Mesenchymal stem cell (in vitro differentiated cells and primary cell): ENCODE data around the gene WARS2.

Source experiments
- DNase-seq: peaks from one replicate; pipeline ENCODE4 v3.0.0-alpha.2; 2013
- H2AFZ ChIP-seq: one replicate; pipeline ENCODE4 v1.6.1; 2013; ENCODE audit warnings: low read depth, mild to moderate bottlenecking, control low read depth, inconsistent platforms, low read length, moderate library complexity
- H2AK5ac ChIP-seq: 2 replicates; pipeline ENCODE4 v1.6.1; 2013; ENCODE audit warnings: low read length, moderate library complexity, mild to moderate bottlenecking, inconsistent platforms; ENCODE audit not compliant: severe bottlenecking
- H2BK120ac ChIP-seq: one replicate; pipeline ENCODE4 v1.6.1; 2013; ENCODE audit warnings: low read depth, mild to moderate bottlenecking, inconsistent platforms, low read length, moderate library complexity
- H2BK12ac ChIP-seq, 2 experiments: one replicate each; pipeline ENCODE4 v1.6.1; 2013; ENCODE audit warnings: inconsistent platforms in 2 of 2, low read length in 2 of 2, mild to moderate bottlenecking in 2 of 2, moderate library complexity in 2 of 2, control low read depth in 1 of 2
- H2BK15ac ChIP-seq: one replicate; pipeline ENCODE4 v1.6.1; 2013; ENCODE audit warnings: mild to moderate bottlenecking, low read depth, inconsistent platforms; ENCODE audit not compliant: poor library complexity, severe bottlenecking
- H2BK5ac ChIP-seq: 2 replicates; pipeline ENCODE4 v1.6.1; 2013; ENCODE audit warnings: low read depth, mild to moderate bottlenecking, low read length, control low read depth, inconsistent platforms; ENCODE audit not compliant: poor library complexity, severe bottlenecking
- H3K14ac ChIP-seq, 2 experiments: one replicate each; pipeline ENCODE4 v1.6.1; 2013; ENCODE audit warnings: inconsistent platforms in 2 of 2, low read length in 2 of 2, control low read depth in 1 of 2, mild to moderate bottlenecking in 1 of 2, moderate library complexity in 1 of 2
- H3K18ac ChIP-seq, 2 experiments: one replicate each; pipeline ENCODE4 v1.6.1; 2013; ENCODE audit warnings: inconsistent platforms in 2 of 2, low read length in 2 of 2, control low read depth in 1 of 2, low read depth in 1 of 2, mild to moderate bottlenecking in 1 of 2
- H3K23ac ChIP-seq, 2 experiments: one replicate each; pipeline ENCODE4 v1.6.1; 2013; ENCODE audit warnings: inconsistent platforms in 2 of 2, low read length in 2 of 2, mild to moderate bottlenecking in 2 of 2, moderate library complexity in 2 of 2, control low read depth in 1 of 2
- H3K27ac ChIP-seq: 2 replicates; pipeline ENCODE4 v1.5.1; 2013; ENCODE audit warnings: mild to moderate bottlenecking, moderate library complexity, low read length, control low read depth, inconsistent platforms; ENCODE audit not compliant: poor library complexity, severe bottlenecking
- H3K27me3 ChIP-seq, 2 experiments: 2 replicates each; pipeline versions ENCODE4 v1.6.1 to v1.7.0; 2013; ENCODE audit warnings: low read length in 2 of 2, mild to moderate bottlenecking in 2 of 2, moderate library complexity in 2 of 2, control low read depth in 1 of 2, inconsistent platforms in 1 of 2; ENCODE audit not compliant: control insufficient read depth in 1 of 2, insufficient read depth in 1 of 2
- H3K36me3 ChIP-seq, 2 experiments: 2 replicates each; pipeline versions ENCODE4 v1.6.1 to v1.7.0; 2013; ENCODE audit warnings: low read length in 2 of 2, control low read depth in 1 of 2, inconsistent platforms in 1 of 2, low read depth in 1 of 2, mild to moderate bottlenecking in 1 of 2; ENCODE audit not compliant: insufficient read depth in 2 of 2, control insufficient read depth in 1 of 2
- H3K4ac ChIP-seq, 2 experiments: one replicate each; pipeline ENCODE4 v1.6.1; 2013; ENCODE audit warnings: inconsistent platforms in 2 of 2, low read length in 2 of 2, mild to moderate bottlenecking in 2 of 2, moderate library complexity in 2 of 2, control low read depth in 1 of 2, low read depth in 1 of 2
- H3K4me1 ChIP-seq: 2 replicates; pipeline ENCODE4 v1.6.1; 2013; ENCODE audit warnings: low read depth, low read length, control low read depth; ENCODE audit not compliant: control insufficient read depth, insufficient read depth
- H3K4me2 ChIP-seq: 2 replicates; pipeline ENCODE4 v1.6.1; 2013; ENCODE audit warnings: low read length, mild to moderate bottlenecking, inconsistent platforms; ENCODE audit not compliant: poor library complexity, severe bottlenecking
- H3K4me3 ChIP-seq, 2 experiments: 2 replicates each; pipeline versions ENCODE4 v1.5.1 to v1.7.0; 2013; ENCODE audit warnings: low read length in 2 of 2, mild to moderate bottlenecking in 2 of 2, control low read depth in 1 of 2, low read depth in 1 of 2; ENCODE audit not compliant: insufficient read depth in 1 of 2
- H3K79me1 ChIP-seq: replicated peaks from 2 replicates; pipeline ENCODE4 v1.6.1; 2013; ENCODE audit warnings: mild to moderate bottlenecking, control low read depth, low read length, inconsistent platforms; ENCODE audit not compliant: poor library complexity, severe bottlenecking
- H3K9ac ChIP-seq: 2 replicates; pipeline ENCODE4 v1.7.0; 2013; ENCODE audit warnings: mild to moderate bottlenecking, low read length, moderate library complexity
- H3K9me3 ChIP-seq: 2 replicates; pipeline ENCODE4 v1.7.0; 2013; ENCODE audit warnings: mild to moderate bottlenecking, low read length; ENCODE audit not compliant: control insufficient read depth
- H4K8ac ChIP-seq: one replicate; pipeline ENCODE4 v1.6.1; 2013; ENCODE audit warnings: inconsistent platforms, mild to moderate bottlenecking, low read length, moderate library complexity
- H4K91ac ChIP-seq: one replicate; pipeline ENCODE4 v1.6.1; 2013; ENCODE audit warnings: mild to moderate bottlenecking, low read length, inconsistent platforms
- WGBS: methylation state at CpG from one replicate; pipeline ENCODE4 v1.1.7; 2013; ENCODE audit warnings: mixed read lengths; 5-methylcytosine and 5-hydroxymethylcytosine counted together

Gene WARS2

DNA sequence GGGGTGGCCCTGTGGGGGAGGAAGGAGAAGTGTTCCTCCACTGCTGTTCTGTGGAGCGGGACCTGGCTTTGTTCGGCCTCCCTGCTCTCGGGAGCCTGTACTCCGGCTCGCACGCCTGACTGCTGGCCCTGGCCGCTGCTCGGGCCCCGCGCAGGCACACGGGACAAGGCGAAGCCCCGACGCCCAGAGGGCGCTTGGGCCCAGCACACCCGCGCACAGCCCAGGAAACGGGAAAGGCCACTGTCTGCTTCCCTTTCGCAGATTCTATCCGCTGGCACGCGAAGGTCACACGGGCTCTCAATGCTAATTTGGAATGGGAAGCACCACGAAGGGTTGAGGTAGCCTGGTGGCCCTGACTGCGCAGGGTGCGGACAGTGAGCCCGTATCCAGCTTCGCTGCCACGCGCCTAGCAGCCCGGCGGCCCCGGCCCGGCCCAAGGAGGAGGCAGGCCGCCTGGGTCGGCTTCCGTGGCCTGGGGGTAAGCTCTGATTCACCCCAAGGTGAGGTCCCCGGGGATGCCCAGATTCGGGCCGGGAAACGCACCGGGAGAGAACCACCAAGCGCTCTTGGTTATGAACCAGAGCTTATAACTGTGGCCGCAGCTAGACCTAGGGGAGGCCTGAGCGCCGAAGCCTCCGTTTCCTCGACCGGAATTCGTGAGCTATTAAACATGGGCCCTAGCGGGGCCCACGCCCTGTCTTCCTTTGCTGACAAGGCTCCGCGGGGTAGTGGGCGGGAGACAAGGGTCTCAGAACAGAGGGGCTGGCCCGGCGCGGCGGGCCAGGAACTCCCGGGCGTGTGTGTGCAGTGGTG lies 132.6 kb downstream of the WARS2 start:
- H2BK12ac ChIP-seq: no peak overlapping the region
- H3K27me3 ChIP-seq: peaks cover 20 to 43% of the 10 kb centered on the region in 2 experiments
- H2AK5ac ChIP-seq: peak overlapping the region; percentile 39
- H3K79me1 ChIP-seq: peaks cover 1% of the 10 kb centered on the region
- H3K4ac ChIP-seq: no peak overlapping the region
- WGBS: 5% methylated on average over 55 of the region's 61 CpGs
- DNase-seq: peak; percentile 13
- peak overlapping the region; percentile 43 to 72 for H3K4me3 ChIP-seq
- no peak overlapping the region for H3K18ac ChIP-seq
- H2BK15ac ChIP-seq: no peak overlapping the region
- peak overlapping the region; percentile 58 for H3K27ac ChIP-seq
- H3K23ac ChIP-seq: no peak overlapping the region
- peaks cover 0 to 5% of the 10 kb centered on the region in 2 experiments for H3K36me3 ChIP-seq
- H2AFZ ChIP-seq: no peak overlapping the region
- H3K9me3 ChIP-seq: peaks cover 6% of the 10 kb centered on the region
- H3K14ac ChIP-seq: no peak overlapping the region
- H2BK5ac ChIP-seq: peak overlapping the region; percentile 63
- no peak overlapping the region for H4K8ac ChIP-seq
- peak overlapping the region; percentile 82 for H3K9ac ChIP-seq
- H2BK120ac ChIP-seq: no peak overlapping the region
- H3K4me2 ChIP-seq: peak overlapping the region; percentile 84
- H3K4me1 ChIP-seq: peaks cover 18% of the 10 kb centered on the region
- no peak overlapping the region for H4K91ac ChIP-seq

- peak overlapping the region; percentile 39 for H2AK5ac ChIP-seq
- no peak overlapping the region for H3K9ac ChIP-seq
- no peak overlapping the region for H3K14ac ChIP-seq
- no peak overlapping the region for H2BK5ac ChIP-seq
- H3K9me3 ChIP-seq: peaks cover 6% of the 10 kb centered on the region
- no peak overlapping the region for H2BK12ac ChIP-seq
- no peak overlapping the region for H4K8ac ChIP-seq
- peaks cover 19% of the 10 kb centered on the region for H3K4me1 ChIP-seq
- H3K23ac ChIP-seq: no peak overlapping the region
- H3K4ac ChIP-seq: no peak overlapping the region
- 5% methylated on average over 19 of the region's 22 CpGs for WGBS
- H3K27ac ChIP-seq: no peak overlapping the region
- no peak overlapping the region for H2BK120ac ChIP-seq
- peaks cover 0 to 5% of the 10 kb centered on the region in 2 experiments for H3K36me3 ChIP-seq
- no peak overlapping the region for H4K91ac ChIP-seq
- H3K27me3 ChIP-seq: peaks cover 20 to 49% of the 10 kb centered on the region in 2 experiments
- no peak overlapping the region for H3K18ac ChIP-seq
- DNase-seq: no peak
- H2AFZ ChIP-seq: no peak overlapping the region
- no peak overlapping the region for H2BK15ac ChIP-seq
- peaks cover 1% of the 10 kb centered on the region for H3K79me1 ChIP-seq
- no peak overlapping the region for H3K4me2 ChIP-seq
- H3K4me3 ChIP-seq: no peak overlapping the region
Measured at GRCh38 chr1:119007339-119007669, 133.1 kb downstream of the WARS2 start.

GRCh38 chr1:119006406-119007279 lies 133.8 kb downstream of the WARS2 start:
- Histone ChIP-seq H3K36me3 (peaks cover 0 to 5% of the 10 kb centered on the region in 2 experiments), H2BK120ac (no peak overlapping the region), H3K23ac (peak overlapping the region in 1 of 2 experiments; percentile 79), H2BK15ac (no peak overlapping the region), H4K91ac (no peak overlapping the region), H2AK5ac (no peak overlapping the region), H2BK12ac (no peak overlapping the region), H2AFZ (no peak overlapping the region), H3K4me3 (peak overlapping the region; percentile 47 to 57), H3K4ac (no peak overlapping the region), H3K27ac (no peak overlapping the region), H3K9me3 (peaks cover 6% of the 10 kb centered on the region), H2BK5ac (no peak overlapping the region), H3K18ac (no peak overlapping the region), H3K4me2 (peak overlapping the region; percentile 63), H3K79me1 (peaks cover 1% of the 10 kb centered on the region), H3K14ac (no peak overlapping the region), H3K27me3 (peaks cover 20 to 50% of the 10 kb centered on the region in 2 experiments), H3K4me1 (peaks cover 26% of the 10 kb centered on the region), H4K8ac (no peak overlapping the region), H3K9ac (no peak overlapping the region)
- no peak for DNase-seq
- WGBS: 7% methylated on average over 77 of the region's 81 CpGs
